ENCODE data around the gene RHBDD1.

RHBDD1 gene

DNA sequence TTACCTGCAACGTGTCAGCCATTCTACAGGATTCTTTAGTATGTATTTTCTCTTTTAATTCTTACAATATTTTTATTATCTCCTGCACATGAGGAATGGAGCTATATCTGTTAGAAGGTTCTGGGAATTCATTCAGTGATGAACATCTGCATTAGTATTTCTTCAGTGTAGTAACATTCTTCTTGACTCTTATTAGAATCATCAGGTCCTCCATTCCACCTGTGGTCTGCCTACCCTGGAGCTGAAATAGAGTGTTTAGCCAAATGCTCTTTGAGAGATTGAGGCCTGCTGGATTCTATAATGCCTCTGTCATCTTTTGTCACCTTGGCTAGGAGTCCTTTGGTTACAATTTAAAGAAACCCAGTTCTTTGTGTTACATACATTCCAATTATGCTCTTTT is 54.4 kb downstream of the RHBDD1 start:
- no peak overlapping the region for H2BK5ac ChIP-seq (ENCODE audit: low read length)
- H2AFZ ChIP-seq (ENCODE audit: low read length): no peak overlapping the region
- H4K91ac ChIP-seq (ENCODE audit: low read depth, low read length, poor library complexity): no peak overlapping the region
- H3K4me1 ChIP-seq (ENCODE audit: control insufficient read depth in 2 of 2, insufficient read depth in 1 of 2, low read depth in 1 of 2, low read length in 2 of 2): no peaks in the 10 kb centered on the region
- no peak overlapping the region for H3K4ac ChIP-seq (ENCODE audit: low read length)
- no peak overlapping the region for H4K8ac ChIP-seq (ENCODE audit: low read depth, low read length)
- H2BK15ac ChIP-seq (ENCODE audit: low read length): no peak overlapping the region
- H3K79me1 ChIP-seq (ENCODE audit: low read depth, low read length): no peaks in the 10 kb centered on the region
- no peak overlapping the region for H3K9ac ChIP-seq (ENCODE audit: low read depth, low read length, poor library complexity)
- H3K4me2 ChIP-seq (ENCODE audit: insufficient read depth, low read length, poor library complexity, severe bottlenecking): no peak overlapping the region
- no peak overlapping the region for H3K18ac ChIP-seq (ENCODE audit: low read length)
- no peak overlapping the region for H2AK5ac ChIP-seq (ENCODE audit: low read depth, low read length)
- H3K27me3 ChIP-seq (ENCODE audit: control insufficient read depth in 3 of 3, insufficient read depth in 3 of 3, low read depth in 1 of 3, low read length in 3 of 3): no peaks in the 10 kb centered on the region
- H2BK120ac ChIP-seq (ENCODE audit: low read depth, low read length): no peak overlapping the region
- no peaks in the 10 kb centered on the region for H3K36me3 ChIP-seq (replicated peaks in 1 of 2; ENCODE audit: control insufficient read depth in 2 of 2, insufficient read depth in 2 of 2, low read length in 2 of 2)
- H3K4me3 ChIP-seq (ENCODE audit: low read length in 2 of 2): no peak overlapping the region
- DNase-seq (ENCODE audit: low spot score): no peak
- no peak overlapping the region for H2BK12ac ChIP-seq (ENCODE audit: low read length)
- no peak overlapping the region for H3K27ac ChIP-seq (replicated peaks; ENCODE audit: low read length)
- H3K14ac ChIP-seq (ENCODE audit: low read length): no peak overlapping the region
- no peak overlapping the region for H3K23ac ChIP-seq (ENCODE audit: low read depth, low read length, poor library complexity)
- H3K9me3 ChIP-seq (replicated peaks in 1 of 2; ENCODE audit: control insufficient read depth in 2 of 2, insufficient read depth in 1 of 2, low read depth in 1 of 2, low read length in 2 of 2): peaks cover 0 to 4% of the 10 kb centered on the region in 2 donors
- no CpG with 5 or more reads among the region's 1 CpG for WGBS, 2 donors (ENCODE audit: extremely low coverage in 2 of 2, insufficient read length in 2 of 2, insufficient replicate concordance in 1 of 2)

DNA sequence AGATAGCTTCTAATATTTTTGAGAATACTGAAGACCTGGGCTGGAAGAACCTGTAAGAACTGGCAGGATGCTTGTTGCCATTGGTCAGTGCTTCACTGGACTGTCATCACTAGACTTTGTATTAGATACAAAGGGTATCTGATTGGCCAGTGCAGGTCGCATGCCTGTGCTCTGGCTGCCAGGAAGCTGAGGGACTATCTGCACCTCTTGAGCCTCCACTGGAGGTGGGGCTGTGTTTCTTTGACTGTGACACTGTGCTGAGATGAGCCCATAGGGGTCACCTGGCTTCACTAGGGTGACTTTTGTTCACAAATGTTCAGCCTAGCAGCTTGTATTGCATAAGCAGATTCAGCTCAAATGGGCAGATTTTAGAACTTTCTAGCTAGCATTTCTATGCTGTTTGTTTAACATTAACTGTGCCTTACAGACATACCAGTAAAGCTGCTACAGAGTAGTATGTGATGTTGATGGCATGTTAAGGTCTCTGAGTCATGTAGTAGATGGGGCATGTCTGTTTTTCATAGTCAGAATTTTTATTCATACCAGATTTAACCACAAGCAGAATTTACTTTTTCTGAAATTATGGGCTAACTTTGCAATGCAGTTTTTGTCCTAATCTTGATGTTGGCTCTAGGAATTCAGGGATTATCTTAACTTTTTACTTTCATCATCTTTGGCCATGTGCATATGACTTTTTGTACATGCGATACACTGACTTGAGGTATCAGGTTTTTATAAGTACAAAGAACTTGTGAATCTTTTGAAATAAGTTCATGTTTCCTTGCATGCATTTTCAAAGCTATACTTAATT is 56.1 kb downstream of the RHBDD1 start:
- H3K9ac ChIP-seq (ENCODE audit: low read depth, low read length, poor library complexity): no peak overlapping the region
- no peaks in the 10 kb centered on the region for H3K79me1 ChIP-seq (ENCODE audit: low read depth, low read length)
- no peak overlapping the region for H3K14ac ChIP-seq (ENCODE audit: low read length)
- H3K27ac ChIP-seq (replicated peaks; ENCODE audit: low read length): no peak overlapping the region
- H2BK5ac ChIP-seq (ENCODE audit: low read length): no peak overlapping the region
- H4K91ac ChIP-seq (ENCODE audit: low read depth, low read length, poor library complexity): no peak overlapping the region
- WGBS, 2 donors (ENCODE audit: extremely low coverage in 2 of 2, insufficient read length in 2 of 2, insufficient replicate concordance in 1 of 2): no CpG with 5 or more reads among the region's 2 CpGs
- no peak overlapping the region for H3K4me2 ChIP-seq (ENCODE audit: insufficient read depth, low read length, poor library complexity, severe bottlenecking)
- no peak overlapping the region for H3K23ac ChIP-seq (ENCODE audit: low read depth, low read length, poor library complexity)
- H2BK120ac ChIP-seq (ENCODE audit: low read depth, low read length): no peak overlapping the region
- H2AK5ac ChIP-seq (ENCODE audit: low read depth, low read length): no peak overlapping the region
- no peak overlapping the region for H2BK12ac ChIP-seq (ENCODE audit: low read length)
- H2AFZ ChIP-seq (ENCODE audit: low read length): no peak overlapping the region
- H3K18ac ChIP-seq (ENCODE audit: low read length): peak overlapping the region; percentile 81
- H3K4me3 ChIP-seq (ENCODE audit: low read length in 2 of 2): no peak overlapping the region
- H2BK15ac ChIP-seq (ENCODE audit: low read length): no peak overlapping the region
- H3K4me1 ChIP-seq (ENCODE audit: control insufficient read depth in 2 of 2, insufficient read depth in 1 of 2, low read depth in 1 of 2, low read length in 2 of 2): no peaks in the 10 kb centered on the region
- no peaks in the 10 kb centered on the region for H3K27me3 ChIP-seq (ENCODE audit: control insufficient read depth in 3 of 3, insufficient read depth in 3 of 3, low read depth in 1 of 3, low read length in 3 of 3)
- peaks cover 0 to 4% of the 10 kb centered on the region in 2 donors for H3K9me3 ChIP-seq (replicated peaks in 1 of 2; ENCODE audit: control insufficient read depth in 2 of 2, insufficient read depth in 1 of 2, low read depth in 1 of 2, low read length in 2 of 2)
- no peak overlapping the region for H3K4ac ChIP-seq (ENCODE audit: low read length)
- H4K8ac ChIP-seq (ENCODE audit: low read depth, low read length): no peak overlapping the region
- no peaks in the 10 kb centered on the region for H3K36me3 ChIP-seq (replicated peaks in 1 of 2; ENCODE audit: control insufficient read depth in 2 of 2, insufficient read depth in 2 of 2, low read length in 2 of 2)
- no peak for DNase-seq (ENCODE audit: low spot score)

DNA sequence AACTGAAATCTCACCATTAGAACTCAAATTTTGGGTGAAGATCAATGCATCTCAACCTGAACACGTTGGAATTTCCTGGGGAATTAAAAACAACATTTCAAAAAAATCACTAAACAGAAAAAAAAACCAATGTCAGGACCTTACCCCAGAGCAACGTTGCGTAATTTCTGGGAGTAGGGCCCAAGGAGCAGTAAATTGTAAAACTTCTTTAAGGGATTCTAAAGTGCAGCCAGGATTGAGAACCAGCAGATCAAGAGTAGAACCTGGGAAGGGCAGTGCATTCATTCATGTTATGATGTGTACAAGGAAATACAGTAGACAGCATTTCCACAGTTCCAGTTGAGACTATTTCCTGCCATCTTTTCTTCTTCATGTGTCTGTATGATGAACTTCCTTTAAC is 56.9 kb downstream of the RHBDD1 start:
- Histone ChIP-seq H3K18ac (ENCODE audit: low read length) (no peak overlapping the region), H3K9ac (ENCODE audit: low read depth, low read length, poor library complexity) (no peak overlapping the region), H3K23ac (ENCODE audit: low read depth, low read length, poor library complexity) (no peak overlapping the region), H3K27ac (replicated peaks; ENCODE audit: low read length) (no peak overlapping the region), H3K36me3 (replicated peaks in 1 of 2; ENCODE audit: control insufficient read depth in 2 of 2, insufficient read depth in 2 of 2, low read length in 2 of 2) (no peaks in the 10 kb centered on the region), H2BK15ac (ENCODE audit: low read length) (no peak overlapping the region), H3K9me3 (replicated peaks in 1 of 2; ENCODE audit: control insufficient read depth in 2 of 2, insufficient read depth in 1 of 2, low read depth in 1 of 2, low read length in 2 of 2) (peaks cover 0 to 4% of the 10 kb centered on the region in 2 donors), H2AK5ac (ENCODE audit: low read depth, low read length) (no peak overlapping the region), H2AFZ (ENCODE audit: low read length) (no peak overlapping the region), H3K4ac (ENCODE audit: low read length) (no peak overlapping the region), H3K79me1 (ENCODE audit: low read depth, low read length) (no peaks in the 10 kb centered on the region), H2BK5ac (ENCODE audit: low read length) (no peak overlapping the region), H4K91ac (ENCODE audit: low read depth, low read length, poor library complexity) (no peak overlapping the region), H3K4me2 (ENCODE audit: insufficient read depth, low read length, poor library complexity, severe bottlenecking) (no peak overlapping the region), H3K4me1 (ENCODE audit: control insufficient read depth in 2 of 2, insufficient read depth in 1 of 2, low read depth in 1 of 2, low read length in 2 of 2) (no peaks in the 10 kb centered on the region), H2BK12ac (ENCODE audit: low read length) (no peak overlapping the region), H3K14ac (ENCODE audit: low read length) (no peak overlapping the region), H3K27me3 (ENCODE audit: control insufficient read depth in 3 of 3, insufficient read depth in 3 of 3, low read depth in 1 of 3, low read length in 3 of 3) (no peaks in the 10 kb centered on the region), H2BK120ac (ENCODE audit: low read depth, low read length) (no peak overlapping the region), H4K8ac (ENCODE audit: low read depth, low read length) (no peak overlapping the region), H3K4me3 (ENCODE audit: low read length in 2 of 2) (no peak overlapping the region)
- no peak for DNase-seq (ENCODE audit: low spot score)
- WGBS, 2 donors (ENCODE audit: extremely low coverage in 2 of 2, insufficient read length in 2 of 2, insufficient replicate concordance in 1 of 2): no CpG with 5 or more reads among the region's 3 CpGs

DNA sequence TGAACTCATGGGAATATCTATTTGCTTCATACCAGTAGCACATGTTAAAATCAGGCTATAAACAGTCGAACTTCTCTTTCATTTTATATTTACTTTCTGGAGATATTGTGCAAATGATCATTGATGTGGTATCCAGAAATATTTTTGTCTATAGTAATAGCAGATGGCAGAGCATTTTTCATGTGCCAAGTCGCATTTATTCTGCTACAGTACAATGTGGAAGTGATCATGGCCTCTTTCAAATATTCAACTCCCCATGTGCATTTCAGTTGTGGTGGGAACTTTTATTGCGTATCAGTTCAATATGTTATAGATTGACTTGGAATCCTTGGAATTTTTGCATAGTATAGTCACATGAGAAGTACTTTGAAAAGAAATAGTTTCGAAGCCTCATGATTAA is 57.4 kb downstream of the RHBDD1 start:
- Histone ChIP-seq H3K27me3 (ENCODE audit: control insufficient read depth in 3 of 3, insufficient read depth in 3 of 3, low read depth in 1 of 3, low read length in 3 of 3) (no peaks in the 10 kb centered on the region), H3K9me3 (replicated peaks in 1 of 2; ENCODE audit: control insufficient read depth in 2 of 2, insufficient read depth in 1 of 2, low read depth in 1 of 2, low read length in 2 of 2) (peaks cover 0 to 4% of the 10 kb centered on the region in 2 donors), H3K4ac (ENCODE audit: low read length) (no peak overlapping the region), H3K36me3 (replicated peaks in 1 of 2; ENCODE audit: control insufficient read depth in 2 of 2, insufficient read depth in 2 of 2, low read length in 2 of 2) (no peaks in the 10 kb centered on the region), H3K4me2 (ENCODE audit: insufficient read depth, low read length, poor library complexity, severe bottlenecking) (no peak overlapping the region), H3K9ac (ENCODE audit: low read depth, low read length, poor library complexity) (no peak overlapping the region), H3K14ac (ENCODE audit: low read length) (no peak overlapping the region), H2BK120ac (ENCODE audit: low read depth, low read length) (no peak overlapping the region), H3K23ac (ENCODE audit: low read depth, low read length, poor library complexity) (no peak overlapping the region), H3K79me1 (ENCODE audit: low read depth, low read length) (no peaks in the 10 kb centered on the region), H3K18ac (ENCODE audit: low read length) (no peak overlapping the region), H3K27ac (replicated peaks; ENCODE audit: low read length) (no peak overlapping the region), H2BK5ac (ENCODE audit: low read length) (no peak overlapping the region), H2AFZ (ENCODE audit: low read length) (no peak overlapping the region), H2BK12ac (ENCODE audit: low read length) (no peak overlapping the region), H2BK15ac (ENCODE audit: low read length) (no peak overlapping the region), H4K91ac (ENCODE audit: low read depth, low read length, poor library complexity) (no peak overlapping the region), H3K4me1 (ENCODE audit: control insufficient read depth in 2 of 2, insufficient read depth in 1 of 2, low read depth in 1 of 2, low read length in 2 of 2) (no peaks in the 10 kb centered on the region), H4K8ac (ENCODE audit: low read depth, low read length) (no peak overlapping the region), H3K4me3 (ENCODE audit: low read length in 2 of 2) (no peak overlapping the region), H2AK5ac (ENCODE audit: low read depth, low read length) (no peak overlapping the region)
- DNase-seq (ENCODE audit: low spot score): no peak
- no CpG with 5 or more reads among the region's 4 CpGs for WGBS, 2 donors (ENCODE audit: extremely low coverage in 2 of 2, insufficient read length in 2 of 2, insufficient replicate concordance in 1 of 2)
